HL-60 (cell line): Measurements from ENCODE around the gene MTTP.

Source experiments
- DNase-seq, 2 experiments: peaks; one replicate each; pipeline ENCODE4 v3.0.0-alpha.2; 2010 to 2020; ENCODE audit warnings: low read depth in 1 of 2, low spot score in 1 of 2
- H3K27ac ChIP-seq: fragments of 250-450 bp; sonication (Bioruptor Pico); replicated peaks from 2 replicates; pipeline ENCODE4 v1.5.1; 2020; ENCODE audit warnings: mild to moderate bottlenecking, moderate library complexity
- H3K27me3 ChIP-seq: fragments of 250-450 bp; sonication (Bioruptor Pico); 2 replicates; pipeline ENCODE4 v1.5.1; 2021; ENCODE audit warnings: mild to moderate bottlenecking, moderate library complexity; ENCODE audit not compliant: insufficient read depth, poor library complexity, severe bottlenecking
- H3K4me3 ChIP-seq: replicated peaks from 2 replicates; pipeline ENCODE4 v1.5.1; 2011; ENCODE audit warnings: mild to moderate bottlenecking, control low read depth, low read length; ENCODE audit not compliant: insufficient read depth
- GABPA ChIP-seq: IDR thresholded peaks from 2 replicates; pipeline ENCODE4 v1.6.1; 2012; ENCODE audit warnings: low read depth
- POLR2AphosphoS5 ChIP-seq: IDR thresholded peaks from 2 replicates; pipeline ENCODE4 v1.6.1; 2012; ENCODE audit warnings: low read depth
- SPI1 ChIP-seq: IDR thresholded peaks from 2 replicates; pipeline ENCODE4 v1.6.1; 2012; ENCODE audit warnings: low read depth, mild to moderate bottlenecking, borderline replicate concordance
- TF ChIP-seq, protein P1 (sequence below): IDR thresholded peaks from 2 replicates; pipeline ENCODE4 v1.6.1; 2012; ENCODE audit warnings: low read depth; ENCODE audit not compliant: insufficient replicate concordance
- TF ChIP-seq, protein P2 (sequence below): IDR thresholded peaks from one replicate; pipeline ENCODE4 v1.5.1; 2011; ENCODE audit warnings: low read length, control low read depth, inconsistent platforms; ENCODE audit not compliant: insufficient read depth

MTTP gene

DNA sequence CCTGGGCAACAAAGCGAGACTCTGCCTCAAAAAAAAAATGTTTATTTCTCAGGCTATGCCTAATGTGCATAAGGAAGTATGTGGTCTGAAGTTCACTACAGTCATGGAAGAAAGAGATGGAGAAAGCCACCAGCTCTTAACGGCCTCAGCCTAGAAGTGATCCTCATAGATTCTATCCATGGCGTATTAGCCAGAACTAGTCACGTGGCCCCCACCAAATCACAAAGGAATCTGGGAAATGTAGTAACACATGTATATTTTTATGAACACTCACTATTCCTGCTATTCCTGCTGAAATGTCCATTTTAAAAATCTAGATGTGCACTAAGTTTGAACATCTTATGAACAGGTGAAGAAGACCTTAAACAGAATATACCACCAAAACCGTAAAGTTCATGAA is 33.8 kb downstream of the MTTP start:
- no peak for TF ChIP-seq GABPA
- TF ChIP-seq, protein P1, sequence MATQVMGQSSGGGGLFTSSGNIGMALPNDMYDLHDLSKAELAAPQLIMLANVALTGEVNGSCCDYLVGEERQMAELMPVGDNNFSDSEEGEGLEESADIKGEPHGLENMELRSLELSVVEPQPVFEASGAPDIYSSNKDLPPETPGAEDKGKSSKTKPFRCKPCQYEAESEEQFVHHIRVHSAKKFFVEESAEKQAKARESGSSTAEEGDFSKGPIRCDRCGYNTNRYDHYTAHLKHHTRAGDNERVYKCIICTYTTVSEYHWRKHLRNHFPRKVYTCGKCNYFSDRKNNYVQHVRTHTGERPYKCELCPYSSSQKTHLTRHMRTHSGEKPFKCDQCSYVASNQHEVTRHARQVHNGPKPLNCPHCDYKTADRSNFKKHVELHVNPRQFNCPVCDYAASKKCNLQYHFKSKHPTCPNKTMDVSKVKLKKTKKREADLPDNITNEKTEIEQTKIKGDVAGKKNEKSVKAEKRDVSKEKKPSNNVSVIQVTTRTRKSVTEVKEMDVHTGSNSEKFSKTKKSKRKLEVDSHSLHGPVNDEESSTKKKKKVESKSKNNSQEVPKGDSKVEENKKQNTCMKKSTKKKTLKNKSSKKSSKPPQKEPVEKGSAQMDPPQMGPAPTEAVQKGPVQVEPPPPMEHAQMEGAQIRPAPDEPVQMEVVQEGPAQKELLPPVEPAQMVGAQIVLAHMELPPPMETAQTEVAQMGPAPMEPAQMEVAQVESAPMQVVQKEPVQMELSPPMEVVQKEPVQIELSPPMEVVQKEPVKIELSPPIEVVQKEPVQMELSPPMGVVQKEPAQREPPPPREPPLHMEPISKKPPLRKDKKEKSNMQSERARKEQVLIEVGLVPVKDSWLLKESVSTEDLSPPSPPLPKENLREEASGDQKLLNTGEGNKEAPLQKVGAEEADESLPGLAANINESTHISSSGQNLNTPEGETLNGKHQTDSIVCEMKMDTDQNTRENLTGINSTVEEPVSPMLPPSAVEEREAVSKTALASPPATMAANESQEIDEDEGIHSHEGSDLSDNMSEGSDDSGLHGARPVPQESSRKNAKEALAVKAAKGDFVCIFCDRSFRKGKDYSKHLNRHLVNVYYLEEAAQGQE, result no peak
- TF ChIP-seq POLR2AphosphoS5, result no peak
- TF ChIP-seq, protein P2, sequence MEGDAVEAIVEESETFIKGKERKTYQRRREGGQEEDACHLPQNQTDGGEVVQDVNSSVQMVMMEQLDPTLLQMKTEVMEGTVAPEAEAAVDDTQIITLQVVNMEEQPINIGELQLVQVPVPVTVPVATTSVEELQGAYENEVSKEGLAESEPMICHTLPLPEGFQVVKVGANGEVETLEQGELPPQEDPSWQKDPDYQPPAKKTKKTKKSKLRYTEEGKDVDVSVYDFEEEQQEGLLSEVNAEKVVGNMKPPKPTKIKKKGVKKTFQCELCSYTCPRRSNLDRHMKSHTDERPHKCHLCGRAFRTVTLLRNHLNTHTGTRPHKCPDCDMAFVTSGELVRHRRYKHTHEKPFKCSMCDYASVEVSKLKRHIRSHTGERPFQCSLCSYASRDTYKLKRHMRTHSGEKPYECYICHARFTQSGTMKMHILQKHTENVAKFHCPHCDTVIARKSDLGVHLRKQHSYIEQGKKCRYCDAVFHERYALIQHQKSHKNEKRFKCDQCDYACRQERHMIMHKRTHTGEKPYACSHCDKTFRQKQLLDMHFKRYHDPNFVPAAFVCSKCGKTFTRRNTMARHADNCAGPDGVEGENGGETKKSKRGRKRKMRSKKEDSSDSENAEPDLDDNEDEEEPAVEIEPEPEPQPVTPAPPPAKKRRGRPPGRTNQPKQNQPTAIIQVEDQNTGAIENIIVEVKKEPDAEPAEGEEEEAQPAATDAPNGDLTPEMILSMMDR, result no peak
- no peak for TF ChIP-seq SPI1
- no peaks in the 10 kb centered on the region for H3K27me3 ChIP-seq
- DNase-seq, result no peak

GRCh38 chr4:99610605-99611175 is 36.1 kb downstream of the MTTP start:
- TF ChIP-seq, protein P1, result no peak
- TF ChIP-seq SPI1, result no peak
- TF ChIP-seq GABPA, result no peak
- TF ChIP-seq, protein P2, result no peak
- no peak overlapping the region for H3K27ac ChIP-seq
- H3K27me3 ChIP-seq, result no peaks in the 10 kb centered on the region
- H3K4me3 ChIP-seq, result no peak overlapping the region
- no peak for DNase-seq

More for the DNA sequence above, 33.8 kb downstream of the MTTP start:
- Histone ChIP-seq H3K27ac (no peak overlapping the region), H3K4me3 (no peak overlapping the region)

DNA sequence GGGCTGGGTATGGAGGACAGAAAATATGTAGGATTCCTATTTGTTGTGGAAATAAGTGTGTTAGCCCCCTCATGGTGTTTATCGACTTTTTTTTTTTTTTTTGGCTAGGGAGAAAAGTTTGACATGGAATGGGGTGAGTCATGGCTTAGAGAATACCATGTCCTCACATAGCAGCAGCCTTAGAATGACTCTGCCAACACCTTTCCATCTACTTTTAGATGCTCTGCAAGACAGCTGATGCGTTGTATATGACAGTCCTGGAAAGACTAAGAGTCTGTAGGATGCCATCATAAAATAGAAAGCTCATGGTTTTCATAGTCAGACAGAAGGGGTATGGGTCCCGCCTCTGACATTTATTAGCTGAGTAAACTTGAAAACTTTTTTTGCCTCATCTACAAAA is 37.7 kb downstream of the MTTP start:
- Histone ChIP-seq H3K4me3 (no peak overlapping the region), H3K27me3 (no peaks in the 10 kb centered on the region), H3K27ac (no peak overlapping the region)

More for the DNA sequence above, 37.7 kb downstream of the MTTP start:
- TF ChIP-seq, protein P1, result no peak
- TF ChIP-seq, protein P2, result no peak
- TF ChIP-seq SPI1, result no peak
- no peak for TF ChIP-seq POLR2AphosphoS5
- TF ChIP-seq GABPA, result no peak
- DNase-seq, result no peak
